SKM-1 (cell line): Measurements from ENCODE around the gene P2RY2.

Source experiments
- DNase-seq: peaks from one replicate; lab custom pipeline; 2025; ENCODE audit not compliant: unreplicated experiment; lab: John Stamatoyannopoulos, UW

The P2RY2 gene

GRCh38 chr11:73281796-73282660, 63.9 kb downstream of the P2RY2 start:
- no peak for DNase-seq

- no peak for DNase-seq
Measured at GRCh38 chr11:73283276-73284000, 65.4 kb downstream of the P2RY2 start.

GRCh38 chr11:73284106-73284505, 66.0 kb downstream of the P2RY2 start:
- no peak for DNase-seq

GRCh38 chr11:73285721-73286120, 67.6 kb downstream of the P2RY2 start:
- DNase-seq: no peak
